Activated T-cell treated with anti-CD3 and anti-CD28 coated beads for 24 hours (primary cell): ENCODE data around the gene ANKS1A.

Source experiments
- DNase-seq: peaks from one replicate; pipeline ENCODE4 v3.0.0-alpha.2; 2020; ENCODE audit warnings: low read depth

The ANKS1A gene

GRCh38 chr6:35070111-35070510, 181.1 kb downstream of the ANKS1A start:
- DNase-seq: no peak

GRCh38 chr6:35071347-35071994, 182.4 kb downstream of the ANKS1A start:
- no peak for DNase-seq

GRCh38 chr6:35072051-35072697, 183.1 kb downstream of the ANKS1A start:
- DNase-seq: no peak

GRCh38 chr6:35072698-35073055, 183.6 kb downstream of the ANKS1A start:
- no peak for DNase-seq

- no peak for DNase-seq
Observed at GRCh38 chr6:35073211-35073610, 184.2 kb downstream of the ANKS1A start.

GRCh38 chr6:35073766-35074471, 184.9 kb downstream of the ANKS1A start:
- no peak for DNase-seq

GRCh38 chr6:35076997-35077712, 188.1 kb downstream of the ANKS1A start:
- DNase-seq: no peak

- DNase-seq: no peak
Observed at GRCh38 chr6:35077713-35078105, 188.7 kb downstream of the ANKS1A start.

- no peak for DNase-seq
Observed at GRCh38 chr6:35078226-35078850, 189.3 kb downstream of the ANKS1A start.

- DNase-seq: no peak
Observed at GRCh38 chr6:35078896-35079295, 189.8 kb downstream of the ANKS1A start.

GRCh38 chr6:35079311-35080000, 190.4 kb downstream of the ANKS1A start:
- DNase-seq: no peak

GRCh38 chr6:35080016-35080680, 191.1 kb downstream of the ANKS1A start:
- DNase-seq: no peak

- no peak for DNase-seq
Observed at GRCh38 chr6:35080821-35081425, 191.9 kb downstream of the ANKS1A start.

- no peak for DNase-seq
Observed at GRCh38 chr6:35081426-35081851, 192.4 kb downstream of the ANKS1A start.

- DNase-seq: no peak
Observed at GRCh38 chr6:35082046-35082732, 193.1 kb downstream of the ANKS1A start.

- no peak for DNase-seq
Observed at GRCh38 chr6:35082733-35083403, 193.8 kb downstream of the ANKS1A start.

- DNase-seq: no peak
Observed at GRCh38 chr6:35083507-35083906, 194.5 kb downstream of the ANKS1A start.

- DNase-seq: no peak
Observed at GRCh38 chr6:35084041-35084491, 195.0 kb downstream of the ANKS1A start.

GRCh38 chr6:35084511-35085203, 195.6 kb downstream of the ANKS1A start:
- no peak for DNase-seq
